Glomerular visceral epithelial cell (primary cell): ENCODE measurements around the gene ZNF385B.

Experiments used
- DNase-seq: peaks from one replicate; pipeline ENCODE4 v3.0.0-alpha.2; 2016; ENCODE audit errors: extremely low spot score

The ZNF385B gene

GRCh38 chr2:179682756-179683155 lies 178.7 kb downstream of the ZNF385B start:
- no peak for DNase-seq

DNA sequence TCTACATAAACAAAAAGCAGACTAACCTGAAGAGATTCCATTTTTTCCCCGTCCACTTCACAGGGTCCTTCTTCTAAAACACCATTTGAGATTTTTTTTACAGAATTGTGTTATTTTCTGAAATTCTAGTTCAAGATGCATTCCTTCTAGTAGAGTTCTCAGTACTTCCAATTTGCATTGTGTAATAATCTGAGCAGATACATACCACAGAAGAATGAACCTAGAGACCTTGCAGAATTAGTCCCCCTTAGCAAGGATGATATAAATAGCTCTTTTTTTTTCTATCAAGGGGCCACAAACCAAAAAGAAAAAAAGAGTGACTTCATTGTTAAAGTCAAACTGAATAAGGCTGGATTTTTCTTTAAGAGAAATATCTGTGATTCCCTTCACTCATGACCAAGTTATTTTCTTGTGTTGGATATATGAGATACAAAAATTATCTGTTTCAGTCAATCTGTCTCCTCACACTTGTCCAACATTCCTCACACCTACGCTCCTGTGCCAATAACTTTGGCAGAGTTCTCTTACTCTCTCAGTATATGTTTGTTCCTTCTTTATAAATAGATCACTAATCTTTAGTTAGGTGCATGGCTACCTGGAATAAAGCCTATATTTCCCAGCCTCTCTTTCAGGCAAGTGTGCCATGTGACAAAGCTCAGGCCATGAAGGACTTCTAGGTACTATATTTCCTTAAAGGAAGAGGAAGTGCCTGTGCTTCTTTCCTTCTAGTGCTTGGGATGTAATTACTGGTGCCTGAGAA lies 183.5 kb downstream of the ZNF385B start:
- no peak for DNase-seq

DNA sequence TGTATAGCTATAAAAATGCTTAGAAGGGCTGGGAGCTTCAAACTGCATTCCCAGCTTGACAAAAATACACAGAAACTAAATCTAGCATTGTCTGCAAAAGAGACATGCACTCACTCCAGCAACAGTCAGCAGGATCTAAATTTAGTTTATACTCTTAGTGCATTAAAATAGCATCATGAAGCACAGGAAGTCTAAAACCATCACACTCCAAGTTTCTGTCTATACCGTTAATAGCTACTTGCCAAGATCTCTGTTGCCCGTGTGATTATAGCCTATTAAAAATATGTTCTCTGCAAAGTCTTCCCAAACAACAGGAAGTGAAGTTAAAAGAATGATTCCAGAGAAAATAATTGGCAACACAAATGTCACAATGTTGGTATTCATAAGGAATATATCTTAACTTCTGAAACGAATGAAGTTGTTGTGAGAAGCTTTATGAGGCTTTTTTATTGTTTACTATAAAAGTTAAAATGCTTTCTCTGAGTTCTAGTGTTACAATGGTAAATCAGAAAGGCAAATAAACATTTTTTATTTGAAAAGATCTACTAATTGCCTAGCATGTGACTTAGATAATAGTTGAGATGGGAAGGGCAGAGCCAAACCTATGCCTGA lies 184.2 kb downstream of the ZNF385B start:
- no peak for DNase-seq

DNA sequence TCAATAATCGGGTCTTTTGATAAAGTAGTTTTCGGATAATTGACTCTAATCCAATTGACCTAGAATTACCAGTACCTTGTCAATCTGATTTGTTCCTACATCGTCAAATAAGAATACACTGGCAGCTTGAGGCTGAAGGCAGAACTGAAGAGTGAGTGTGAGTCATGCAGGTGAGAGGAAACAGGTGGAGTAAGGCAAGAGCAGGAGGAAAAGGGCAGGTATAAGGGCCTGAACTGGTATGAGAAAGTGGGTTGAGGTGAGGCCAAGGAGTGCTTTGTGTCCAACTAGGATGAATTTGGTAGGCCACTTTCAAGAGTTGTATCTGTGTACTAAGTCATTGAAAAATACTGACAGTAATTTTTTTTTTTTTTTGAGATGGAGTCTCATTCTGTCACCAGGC lies 186.0 kb downstream of the ZNF385B start:
- no peak for DNase-seq

DNA sequence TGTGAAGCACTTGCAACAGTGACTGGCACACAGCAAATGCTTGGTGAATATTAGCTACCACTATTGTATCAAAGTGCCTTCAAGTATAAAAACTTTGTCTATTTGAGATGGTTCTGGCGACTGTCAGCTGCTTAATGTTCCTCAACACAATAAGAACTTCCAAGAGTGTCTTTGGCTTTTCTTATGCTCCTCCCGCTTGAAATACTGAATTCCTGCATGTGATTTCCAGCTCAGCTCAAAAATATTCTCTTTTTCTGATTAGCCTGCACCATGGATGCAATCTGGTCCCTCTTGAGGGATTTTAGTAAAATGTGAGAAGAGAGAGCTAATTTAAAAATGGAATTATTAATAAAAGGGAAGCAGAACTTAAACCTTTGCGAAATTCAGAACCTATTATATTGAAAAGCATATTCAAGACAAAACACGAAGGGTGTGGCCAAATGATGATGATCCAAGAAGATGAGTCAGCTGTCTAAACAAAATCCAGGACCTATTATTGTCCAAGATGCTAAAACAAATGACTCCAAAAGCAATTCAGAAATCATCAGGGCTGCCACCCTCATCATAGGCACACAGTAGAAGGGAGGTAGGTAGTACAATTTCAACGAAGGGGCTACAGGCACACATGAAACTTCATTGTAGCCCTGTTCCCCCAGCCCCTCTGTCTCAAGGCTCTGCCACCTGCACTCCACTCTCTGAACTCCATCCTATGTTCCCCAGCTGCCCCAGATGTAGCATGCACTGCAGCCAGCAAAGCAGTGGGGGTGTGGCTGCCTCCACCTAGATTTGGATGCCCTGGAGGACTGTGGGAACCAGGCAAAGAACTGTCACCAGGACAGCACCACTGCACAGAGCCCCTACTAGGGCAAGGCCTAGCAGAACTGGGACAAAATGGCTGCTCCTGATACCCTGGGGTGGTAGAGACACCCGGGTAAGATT lies 190.1 kb downstream of the ZNF385B start:
- DNase-seq, result no peak

DNA sequence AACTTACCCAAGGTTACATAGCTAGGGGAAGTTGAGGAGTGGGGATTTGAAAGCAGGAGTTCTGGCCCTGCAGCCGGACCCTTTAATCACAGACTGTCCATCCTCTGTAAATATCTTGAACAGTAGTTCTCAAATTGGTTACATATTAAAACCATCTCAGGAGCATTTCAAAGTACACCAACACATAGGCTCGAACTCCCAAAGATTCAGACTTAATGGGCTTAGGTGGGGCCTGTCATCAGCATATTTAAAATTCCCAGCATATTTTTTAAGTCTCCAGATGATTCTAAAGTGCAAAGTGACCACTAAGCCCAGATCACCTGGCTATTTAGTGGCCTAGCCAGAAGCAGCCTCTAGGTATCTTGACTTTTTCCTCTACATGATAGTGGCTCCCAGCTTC lies 192.2 kb downstream of the ZNF385B start:
- DNase-seq, result peak; percentile 11

GRCh38 chr2:179664972-179665812 lies 196.2 kb downstream of the ZNF385B start:
- DNase-seq, result no peak

GRCh38 chr2:179661986-179662385 lies 199.4 kb downstream of the ZNF385B start:
- no peak for DNase-seq

DNA sequence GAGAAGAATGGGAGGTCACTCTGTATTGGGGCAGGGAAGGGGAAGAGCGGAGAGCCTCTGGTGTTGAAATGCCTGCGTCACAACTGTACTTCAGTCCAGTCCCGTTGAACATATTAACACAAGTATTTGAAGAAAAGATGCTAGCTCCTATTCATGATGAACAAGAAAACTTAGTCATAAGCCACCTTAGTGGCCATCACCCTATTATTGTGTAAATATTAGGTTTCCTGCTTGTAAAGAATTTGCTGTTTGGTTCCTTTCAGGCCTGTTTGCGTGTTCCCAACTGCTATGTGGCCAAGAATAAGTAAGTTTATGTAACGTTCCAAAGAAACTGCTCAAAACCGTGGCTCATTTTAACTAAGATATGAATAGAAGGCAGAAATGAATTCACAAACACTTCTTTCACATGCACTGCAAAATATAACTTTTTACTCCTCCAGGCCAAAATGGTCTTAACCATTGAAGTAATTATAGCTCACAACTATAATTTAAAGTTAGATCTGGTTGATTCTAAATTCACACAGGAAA lies 204.3 kb downstream of the ZNF385B start:
- no peak for DNase-seq

DNA sequence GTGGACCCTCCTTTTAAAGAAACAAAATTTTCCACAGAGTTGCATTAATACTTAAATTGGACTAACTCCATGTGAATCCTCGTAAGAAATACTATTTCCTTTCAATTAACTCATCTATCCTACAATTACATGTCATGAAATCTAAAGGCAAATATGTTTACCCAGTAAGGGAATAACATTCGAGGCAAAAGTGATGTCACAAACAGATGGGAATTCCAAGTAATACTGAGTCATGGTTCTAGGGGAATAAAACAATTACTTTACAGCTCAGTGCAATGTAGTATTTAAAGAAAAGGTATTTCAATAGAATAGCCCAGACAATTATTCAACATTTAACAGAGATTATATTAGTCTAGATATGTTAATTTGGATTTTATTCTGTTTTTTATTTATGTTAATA lies 205.8 kb downstream of the ZNF385B start:
- DNase-seq, result peak; percentile 18

DNA sequence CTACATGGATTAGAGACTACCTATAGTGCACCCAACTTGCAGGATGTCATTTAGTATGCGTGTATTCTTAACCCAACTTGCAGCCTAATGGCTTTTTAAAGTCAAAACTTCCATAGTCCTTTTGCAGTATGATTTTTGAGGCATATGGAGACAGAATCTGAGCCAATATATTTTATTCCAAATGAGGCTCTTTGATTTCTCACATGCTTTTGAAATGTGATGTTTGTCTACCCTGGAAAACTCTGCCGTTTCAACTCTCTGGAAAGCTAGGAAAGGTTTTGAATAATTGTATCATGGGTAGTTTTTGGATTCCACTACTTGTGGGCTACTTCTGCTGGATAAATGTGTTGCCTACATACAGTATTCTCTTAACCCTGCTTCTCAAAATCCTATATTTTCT lies 206.6 kb downstream of the ZNF385B start:
- no peak for DNase-seq

GRCh38 chr2:179652296-179652695 lies 209.1 kb downstream of the ZNF385B start:
- no peak for DNase-seq

GRCh38 chr2:179650420-179650819 lies 211.0 kb downstream of the ZNF385B start:
- no peak for DNase-seq

DNA sequence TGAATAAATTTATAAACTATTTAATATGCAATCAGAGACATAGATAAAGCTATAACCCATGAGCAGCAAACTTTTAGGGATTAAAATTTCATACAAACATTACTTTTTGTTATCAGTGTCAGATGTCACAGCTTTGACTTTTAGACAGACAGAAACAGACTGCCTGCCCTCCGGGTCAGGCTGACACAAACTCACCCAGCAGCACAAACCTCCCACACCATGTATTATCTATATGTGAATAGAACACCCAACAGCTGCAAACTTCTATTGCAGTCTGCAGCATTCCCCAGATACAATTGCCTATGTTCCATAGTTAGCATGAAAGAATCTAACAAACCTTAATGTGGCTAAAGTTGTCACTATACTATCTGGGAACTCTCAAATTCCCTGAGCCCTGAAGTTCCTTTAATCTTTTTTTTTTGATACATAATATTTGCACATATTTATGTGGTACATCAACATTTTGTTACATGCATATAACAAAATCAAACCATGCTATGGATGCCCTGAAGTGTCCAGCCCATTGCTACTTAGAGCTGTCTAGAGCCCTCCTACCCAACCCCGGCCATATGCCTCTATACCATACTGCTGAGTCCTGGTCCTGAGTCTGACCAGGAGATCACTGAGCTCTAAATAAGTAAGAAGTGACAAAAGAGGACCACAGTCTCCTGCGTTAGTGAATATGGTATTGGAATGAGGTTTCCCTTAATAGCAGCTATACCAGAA lies 214.4 kb downstream of the ZNF385B start:
- DNase-seq, result no peak

DNA sequence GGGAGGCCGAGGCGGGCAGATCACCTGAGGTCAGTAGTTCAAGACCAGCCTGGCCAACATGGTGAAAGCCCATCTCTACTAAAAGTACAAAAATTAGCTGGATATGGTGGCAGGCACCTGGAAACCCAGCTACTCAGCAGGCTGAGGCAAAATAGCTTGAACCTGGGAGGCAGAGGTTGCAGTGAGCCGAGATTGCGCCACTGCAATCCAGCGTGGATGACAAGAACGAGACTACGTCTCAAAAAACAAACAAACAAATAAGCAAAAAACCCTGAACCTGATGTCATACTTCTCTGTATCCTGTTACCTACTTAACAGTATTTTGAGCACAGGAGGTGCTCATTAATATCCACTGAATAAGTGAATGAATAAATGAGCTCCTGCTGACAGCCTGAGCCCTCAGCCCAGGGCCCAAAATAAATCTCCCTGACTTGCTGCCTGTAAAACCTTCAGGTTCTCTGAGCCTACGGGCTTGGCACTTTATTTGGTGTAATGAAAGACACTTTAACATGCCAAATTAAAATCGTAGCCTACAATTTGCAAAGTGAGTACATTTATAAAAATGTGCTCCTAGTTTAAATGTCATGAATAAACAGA lies 215.1 kb downstream of the ZNF385B start:
- no peak for DNase-seq

GRCh38 chr2:179645047-179645446 lies 216.4 kb downstream of the ZNF385B start:
- no peak for DNase-seq

DNA sequence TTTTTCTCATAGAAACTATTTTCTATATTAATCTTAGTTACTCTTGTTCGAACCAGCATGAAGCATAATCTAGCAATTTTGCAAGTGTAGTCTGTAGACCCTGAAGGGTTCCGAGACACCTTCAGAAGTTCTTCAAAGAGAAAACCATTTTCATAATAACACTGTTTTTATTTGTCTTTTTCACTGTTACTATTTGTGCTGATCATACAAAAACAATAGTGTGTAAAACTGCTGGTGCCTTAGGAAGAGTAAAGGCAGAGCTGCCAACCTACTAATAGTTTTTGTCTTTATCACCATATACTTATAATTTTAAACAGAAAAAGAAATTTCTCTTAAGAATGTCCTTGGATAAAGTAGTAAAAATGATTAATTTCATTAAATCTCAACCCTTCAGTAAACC lies 218.9 kb downstream of the ZNF385B start:
- DNase-seq, result no peak

- no peak for DNase-seq
Observed at GRCh38 chr2:179636995-179637394, 224.4 kb downstream of the ZNF385B start.

DNA sequence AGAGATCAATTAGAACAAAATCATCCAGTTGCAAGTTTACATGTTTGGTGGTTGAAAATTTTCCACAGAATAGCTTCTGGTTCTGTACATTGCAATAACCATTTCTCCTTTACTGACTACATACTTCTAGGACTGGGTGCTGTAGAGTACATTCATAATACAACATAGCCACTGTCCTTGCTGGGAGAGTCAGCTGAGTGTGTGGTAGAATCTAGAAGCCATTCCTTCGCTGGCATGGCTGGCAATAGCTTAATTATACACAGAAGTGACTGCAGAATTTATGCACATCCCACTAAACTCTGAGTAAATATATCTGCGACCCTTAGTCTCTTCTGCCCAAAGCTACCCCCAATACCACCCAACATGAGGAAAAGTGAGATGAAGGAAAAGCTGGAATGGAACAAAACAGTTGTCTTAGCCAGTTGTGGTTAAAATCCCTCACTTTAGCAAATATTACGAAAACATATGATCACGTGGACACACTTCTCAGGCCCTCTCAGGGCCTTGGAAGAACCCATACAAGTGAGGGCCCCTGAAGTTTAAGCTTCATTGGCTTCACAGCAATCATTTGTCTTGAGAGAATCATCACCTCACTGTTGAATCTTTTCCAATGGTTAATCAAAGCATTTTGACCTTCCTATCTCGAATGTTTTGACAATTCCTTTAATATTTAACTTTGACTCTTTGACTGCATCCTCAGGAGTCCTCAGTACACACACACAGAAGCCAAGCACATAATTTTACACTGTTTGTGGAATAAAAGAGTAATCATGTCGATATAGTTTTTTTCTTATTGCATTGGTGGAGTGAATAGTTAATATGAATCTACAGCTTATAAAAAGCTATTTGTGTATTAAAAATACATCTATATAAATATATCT lies 225.1 kb downstream of the ZNF385B start:
- peak; percentile 63 for DNase-seq
